IPS-15b (cell line): ENCODE data around the gene FOS.

Experiments
- H3K27me3 ChIP-seq: one replicate; pipeline ENCODE4 v1.6.1; 2013; ENCODE audit warnings: low read length; ENCODE audit not compliant: control insufficient read depth, insufficient read depth
- H3K36me3 ChIP-seq: one replicate; pipeline ENCODE4 v1.6.1; 2013; ENCODE audit warnings: low read length; ENCODE audit not compliant: control insufficient read depth, insufficient read depth
- H3K4me1 ChIP-seq: one replicate; pipeline ENCODE4 v1.6.1; 2013; ENCODE audit warnings: mild to moderate bottlenecking, low read length; ENCODE audit not compliant: control insufficient read depth, insufficient read depth
- H3K4me3 ChIP-seq: one replicate; pipeline ENCODE4 v1.5.1; 2013; ENCODE audit warnings: low read depth, low read length
- H3K9ac ChIP-seq: one replicate; pipeline ENCODE4 v1.6.1; 2013; ENCODE audit warnings: low read depth, mild to moderate bottlenecking, low read length
- H3K9me3 ChIP-seq: one replicate; pipeline ENCODE4 v1.6.1; 2013; ENCODE audit warnings: mild to moderate bottlenecking, low read length; ENCODE audit not compliant: control insufficient read depth, insufficient read depth

Gene FOS

DNA sequence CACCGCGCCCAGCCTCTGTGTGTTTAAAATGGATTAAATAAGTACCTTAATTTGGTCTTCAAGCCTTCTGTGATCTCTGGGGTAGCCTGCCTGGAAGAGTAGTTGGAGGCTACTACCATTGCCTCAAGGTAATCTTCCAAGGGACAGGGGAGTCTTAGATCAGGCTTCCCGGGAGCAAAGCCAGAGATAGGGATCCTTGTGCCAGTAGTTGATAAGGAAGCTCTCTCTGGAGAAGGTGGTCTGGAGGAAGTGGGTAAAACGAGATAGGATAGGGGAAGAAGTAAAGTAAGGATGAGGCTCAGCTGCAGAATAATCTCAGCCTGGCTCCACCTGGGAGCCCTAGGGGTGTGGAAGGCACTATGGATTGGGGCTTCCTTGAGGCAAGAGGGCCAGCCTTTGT, 38.5 kb downstream of the FOS start:
- no peaks in the 10 kb centered on the region for H3K36me3 ChIP-seq

DNA sequence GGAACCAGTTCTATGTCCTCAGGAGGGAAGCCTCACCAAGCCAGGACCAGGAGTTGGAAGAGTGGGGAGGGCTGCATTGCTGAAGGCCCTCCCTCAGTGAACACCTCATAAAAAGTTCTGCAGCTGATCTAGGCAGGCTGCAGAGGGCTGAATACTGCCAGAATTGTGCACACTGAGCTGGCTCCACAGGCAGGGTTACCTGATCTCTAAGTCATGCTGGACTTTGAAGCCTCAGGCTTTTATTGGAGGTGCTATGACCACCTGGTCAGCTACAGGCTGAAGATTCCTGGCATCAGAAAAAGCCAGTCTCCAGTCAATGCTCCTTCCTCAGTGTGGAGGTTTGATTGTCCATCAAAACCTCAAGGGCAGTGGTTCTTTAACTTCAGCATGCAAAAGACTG, 39.7 kb downstream of the FOS start:
- no peaks in the 10 kb centered on the region for H3K9me3 ChIP-seq
- no peak overlapping the region for H3K4me3 ChIP-seq
- no peaks in the 10 kb centered on the region for H3K36me3 ChIP-seq
- H3K4me1 ChIP-seq = no peaks in the 10 kb centered on the region
- no peaks in the 10 kb centered on the region for H3K27me3 ChIP-seq
- no peak overlapping the region for H3K9ac ChIP-seq

More for the DNA sequence above, 38.5 kb downstream of the FOS start:
- Histone ChIP-seq H3K4me1 (no peaks in the 10 kb centered on the region), H3K9ac (no peak overlapping the region), H3K9me3 (no peaks in the 10 kb centered on the region), H3K27me3 (no peaks in the 10 kb centered on the region), H3K4me3 (no peak overlapping the region)

DNA sequence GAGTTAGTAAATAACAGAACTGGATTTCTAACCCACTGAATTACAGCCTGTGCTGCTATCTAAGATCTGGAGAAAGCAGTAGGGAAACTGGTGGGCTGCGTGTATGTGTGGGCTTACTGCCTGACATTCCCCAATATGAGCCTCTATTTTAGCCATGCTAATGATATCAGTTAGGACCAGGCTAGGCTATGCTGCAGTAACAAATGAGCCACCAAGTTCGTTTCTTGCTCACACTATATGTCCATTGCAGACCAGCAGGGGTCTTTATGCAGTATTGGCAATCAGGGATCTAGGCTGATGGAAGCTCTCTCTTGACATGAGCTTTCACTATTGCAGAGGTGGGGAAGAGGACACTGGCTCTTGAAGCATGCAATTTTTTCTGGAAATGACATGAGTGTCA, 40.4 kb downstream of the FOS start:
- no peak overlapping the region for H3K4me3 ChIP-seq

DNA sequence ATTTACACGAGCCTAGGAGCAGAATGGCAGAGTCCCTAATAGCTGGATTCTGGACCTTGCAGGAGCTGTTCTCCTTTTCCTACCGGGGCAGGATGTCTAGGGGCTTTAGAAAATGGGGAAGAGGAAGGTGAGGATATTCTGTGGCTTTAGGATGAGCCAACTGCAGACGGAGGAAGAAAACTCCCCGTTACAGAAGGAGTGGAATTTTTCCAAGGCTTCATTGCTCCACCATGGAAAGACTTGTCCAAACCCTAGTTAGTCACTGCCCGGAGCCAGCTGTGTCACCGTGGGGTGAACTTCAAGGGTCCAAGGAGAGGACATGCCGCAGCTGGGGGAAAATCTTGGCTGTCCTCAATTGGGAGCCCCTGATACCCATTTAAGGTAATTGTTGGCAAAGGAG, 41.6 kb downstream of the FOS start:
- H3K4me3 ChIP-seq = no peak overlapping the region
- H3K27me3 ChIP-seq = no peaks in the 10 kb centered on the region
- H3K36me3 ChIP-seq = no peaks in the 10 kb centered on the region
- no peaks in the 10 kb centered on the region for H3K4me1 ChIP-seq
- H3K9ac ChIP-seq = no peak overlapping the region
- no peaks in the 10 kb centered on the region for H3K9me3 ChIP-seq

More for the DNA sequence above, 40.4 kb downstream of the FOS start:
- Histone ChIP-seq H3K36me3 (no peaks in the 10 kb centered on the region), H3K4me1 (no peaks in the 10 kb centered on the region), H3K9ac (no peak overlapping the region), H3K9me3 (no peaks in the 10 kb centered on the region), H3K27me3 (no peaks in the 10 kb centered on the region)

DNA sequence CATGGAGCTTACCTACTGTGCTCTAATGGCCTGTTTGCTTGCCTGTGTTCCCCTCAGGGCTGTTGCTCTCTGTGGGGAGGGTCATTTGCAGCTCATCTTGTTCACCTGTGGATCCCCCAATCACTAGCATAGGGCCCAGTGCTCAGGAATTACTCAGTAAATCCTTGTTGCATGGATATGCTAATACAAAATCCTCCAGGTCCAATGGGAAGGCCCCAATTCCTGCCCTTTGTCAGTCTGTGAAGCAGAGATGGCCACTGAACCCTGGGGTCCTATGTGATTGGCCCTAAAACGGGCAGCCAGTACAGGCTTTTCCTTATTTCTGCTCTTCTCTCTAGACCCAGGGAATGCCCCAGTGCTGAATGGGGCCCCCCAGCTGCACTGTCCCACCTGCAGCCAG, 44.1 kb downstream of the FOS start:
- no peaks in the 10 kb centered on the region for H3K36me3 ChIP-seq
- H3K27me3 ChIP-seq = no peaks in the 10 kb centered on the region
- H3K9ac ChIP-seq = no peak overlapping the region
- no peaks in the 10 kb centered on the region for H3K4me1 ChIP-seq
- no peaks in the 10 kb centered on the region for H3K9me3 ChIP-seq
- H3K4me3 ChIP-seq = no peak overlapping the region

DNA sequence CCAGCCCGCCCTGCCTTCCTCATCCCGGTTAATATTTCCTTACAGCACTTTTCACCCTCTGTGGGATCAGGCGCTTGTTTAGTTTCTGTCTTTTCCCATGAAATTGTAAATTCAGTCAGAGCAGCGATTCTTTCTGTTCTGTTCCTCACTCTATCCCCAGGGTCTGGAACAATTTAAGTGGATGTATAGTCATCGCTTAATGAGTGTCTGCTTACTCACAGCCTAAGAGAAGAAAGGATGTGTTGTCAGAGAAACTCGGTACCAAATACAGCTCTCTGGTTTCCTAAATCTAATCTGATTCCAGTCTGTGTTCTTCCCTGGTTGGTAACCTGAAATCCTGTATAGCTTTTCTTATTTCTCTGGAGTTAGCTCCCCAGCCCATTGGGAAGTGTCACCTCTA, 44.9 kb downstream of the FOS start:
- Histone ChIP-seq H3K9ac (no peak overlapping the region), H3K4me1 (no peaks in the 10 kb centered on the region), H3K4me3 (no peak overlapping the region), H3K27me3 (no peaks in the 10 kb centered on the region), H3K9me3 (no peaks in the 10 kb centered on the region), H3K36me3 (no peaks in the 10 kb centered on the region)

DNA sequence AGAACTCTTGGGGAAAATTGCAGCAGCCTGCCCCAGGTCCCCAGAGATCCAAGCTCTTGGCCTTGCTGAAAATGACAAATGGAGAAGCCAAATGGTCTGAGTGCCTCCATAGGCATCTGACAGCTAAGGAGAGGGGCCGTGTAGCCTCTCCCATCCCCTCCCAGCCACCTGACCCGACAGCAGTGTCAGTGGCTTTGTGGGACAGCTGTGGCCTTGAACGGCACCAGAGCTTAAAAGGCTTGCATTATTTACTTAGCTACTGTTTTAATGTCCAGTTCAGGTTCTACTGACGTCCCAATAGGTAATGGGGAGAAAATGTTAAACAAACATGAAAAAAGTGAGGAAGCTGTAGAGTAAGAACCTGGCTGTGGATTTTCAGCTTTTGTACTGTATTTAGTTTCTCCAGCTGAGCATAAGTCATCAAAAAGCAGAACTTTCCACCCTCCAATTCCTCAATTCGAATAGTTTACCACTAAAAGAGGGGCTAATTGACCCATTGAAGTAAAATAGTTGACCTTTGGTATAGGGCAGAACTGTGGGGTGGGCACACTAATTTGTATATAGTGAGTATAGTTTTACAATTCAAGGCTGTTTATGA, 50.0 kb downstream of the FOS start:
- no peak overlapping the region for H3K9ac ChIP-seq
- H3K4me3 ChIP-seq = no peak overlapping the region

DNA sequence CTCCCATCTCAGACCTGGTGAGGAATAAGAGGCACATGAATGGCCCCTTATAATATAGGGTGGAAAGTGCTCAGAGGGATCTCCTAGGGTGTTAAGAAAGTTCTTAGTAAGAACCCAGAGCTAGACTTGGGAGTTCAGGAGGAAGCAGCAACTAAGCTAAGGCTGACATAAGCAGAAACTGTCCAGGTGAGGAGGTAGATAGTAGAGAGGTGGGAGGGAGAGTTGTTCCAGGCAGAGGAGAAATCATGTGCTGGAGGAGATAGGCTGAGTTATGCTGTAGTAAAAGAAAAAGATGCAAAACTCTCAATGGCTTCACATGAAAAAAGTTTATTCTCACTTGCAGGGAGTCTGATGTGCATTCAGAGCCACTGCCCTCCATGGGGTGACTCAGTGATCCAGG, 50.7 kb downstream of the FOS start:
- no peaks in the 10 kb centered on the region for H3K9me3 ChIP-seq
- H3K27me3 ChIP-seq = no peaks in the 10 kb centered on the region
- no peak overlapping the region for H3K4me3 ChIP-seq
- no peaks in the 10 kb centered on the region for H3K4me1 ChIP-seq
- H3K36me3 ChIP-seq = no peaks in the 10 kb centered on the region
- H3K9ac ChIP-seq = no peak overlapping the region

More for the DNA sequence above, 50.0 kb downstream of the FOS start:
- Histone ChIP-seq H3K36me3 (no peaks in the 10 kb centered on the region), H3K9me3 (no peaks in the 10 kb centered on the region), H3K4me1 (no peaks in the 10 kb centered on the region), H3K27me3 (no peaks in the 10 kb centered on the region)

DNA sequence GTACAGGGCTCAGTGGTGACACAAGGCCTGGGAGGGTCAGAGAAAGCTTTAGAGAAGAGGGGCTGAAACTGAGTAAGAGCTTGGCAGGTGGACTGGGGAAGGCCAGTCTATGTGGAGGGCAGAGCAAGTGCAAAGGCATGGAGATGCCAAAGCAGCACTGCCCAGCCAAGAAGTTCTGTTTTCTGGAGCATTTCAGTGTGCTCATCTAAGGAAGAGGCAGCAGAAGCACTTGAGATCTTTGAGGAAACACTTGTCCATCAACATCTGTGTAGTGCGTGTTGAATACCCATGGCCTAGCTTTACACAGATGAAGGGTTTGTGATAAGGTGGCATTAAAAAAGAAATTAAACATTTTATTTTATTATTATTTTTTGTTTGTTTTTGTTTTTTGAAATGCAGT, 52.8 kb downstream of the FOS start:
- Histone ChIP-seq H3K9me3 (no peaks in the 10 kb centered on the region), H3K27me3 (no peaks in the 10 kb centered on the region), H3K36me3 (no peaks in the 10 kb centered on the region), H3K4me1 (peaks cover 2% of the 10 kb centered on the region), H3K9ac (no peak overlapping the region), H3K4me3 (no peak overlapping the region)
